ENCODE data around the gene PRKAG2.
"Not testable (repeated sequence)": the region's sequence is repeated elsewhere in the genome, so short reads cannot be mapped to it uniquely, and the experiment has no call there.

The PRKAG2 gene

DNA sequence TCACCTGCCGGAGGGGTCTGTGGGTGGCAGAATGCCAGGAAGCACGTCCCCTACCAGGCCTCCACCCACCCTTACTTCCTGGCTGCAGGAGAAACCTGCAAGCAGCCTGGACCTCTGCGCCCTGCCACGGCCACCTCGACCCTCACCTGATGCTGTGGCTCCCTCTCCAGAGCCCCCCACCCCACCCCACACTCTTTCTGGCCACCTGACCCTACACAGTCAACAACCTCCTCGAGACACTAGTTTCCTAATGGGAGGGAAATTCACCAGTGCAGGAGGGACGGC, 91.3 kb downstream of the PRKAG2 start:
- no peak for DNase-seq (ENCODE audit: low spot score)

DNA sequence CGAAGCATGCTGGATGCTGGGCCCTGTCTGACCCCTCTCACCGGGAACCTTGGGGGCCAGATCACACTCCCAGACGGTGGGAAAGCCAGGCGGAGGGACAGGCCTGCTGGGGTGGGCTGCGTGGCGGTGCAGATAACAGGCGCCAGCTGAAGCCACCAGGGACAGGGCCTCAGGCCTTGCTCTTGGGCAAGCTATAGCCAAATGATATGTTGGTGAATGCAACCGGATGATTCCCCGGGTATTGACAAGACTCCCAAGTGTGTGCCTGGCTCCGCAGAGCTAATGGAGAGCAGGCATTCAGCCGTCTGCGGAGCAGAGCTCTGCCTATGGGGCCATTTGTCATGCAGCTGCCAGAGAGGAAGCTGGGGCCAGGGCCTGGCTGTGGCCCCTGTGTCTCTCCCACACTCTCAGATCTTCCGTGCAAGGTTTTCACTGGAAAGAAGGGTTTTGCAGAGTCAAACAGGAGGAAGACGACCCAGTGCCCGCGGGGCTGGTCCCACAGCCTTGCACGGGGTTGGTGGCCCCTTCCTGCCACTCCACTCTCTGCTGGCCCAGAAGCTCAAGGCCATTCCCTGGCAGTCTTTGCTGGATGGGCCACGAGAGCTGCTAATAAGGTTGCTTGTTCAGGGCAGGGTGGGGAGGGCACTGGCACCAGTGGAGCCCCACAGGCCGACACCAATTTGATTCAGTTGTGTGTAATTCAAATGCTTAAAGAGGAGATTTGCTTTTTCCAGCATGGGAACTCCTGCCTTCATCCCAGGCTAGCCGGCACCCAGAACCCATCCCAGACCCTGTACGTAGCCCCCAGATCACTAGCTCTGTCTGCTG, 91.8 kb downstream of the PRKAG2 start:
- no peak for DNase-seq (ENCODE audit: low spot score)

DNA sequence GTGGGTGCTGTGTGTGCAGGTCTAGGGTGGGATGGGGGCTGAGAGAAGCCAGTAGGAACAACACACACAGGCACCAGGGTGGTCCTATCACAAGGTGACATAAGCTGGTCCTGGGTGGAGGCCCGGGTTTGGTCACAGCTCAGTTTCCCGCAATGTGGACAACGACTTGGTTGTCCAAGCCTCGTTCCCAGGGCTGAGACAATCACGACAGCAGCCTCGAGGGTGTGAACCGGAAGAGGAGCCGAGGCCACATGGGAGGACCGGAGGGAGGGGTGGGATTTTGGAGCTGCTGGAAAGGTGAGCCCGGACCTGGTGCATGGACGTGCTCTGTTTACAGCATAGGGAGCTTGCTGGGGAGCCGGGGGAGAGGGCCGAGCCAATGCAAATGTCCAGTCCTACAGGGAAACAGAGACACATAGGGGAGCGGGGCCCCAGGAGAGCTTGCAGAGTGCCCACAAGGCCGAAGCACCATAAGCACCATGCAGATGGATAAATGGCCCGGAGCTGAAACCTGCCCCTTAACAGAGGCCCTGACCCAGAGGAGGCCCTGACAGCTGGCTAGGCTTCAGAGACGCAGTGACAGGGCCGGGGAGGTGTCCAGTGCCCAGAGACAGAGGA, 92.8 kb downstream of the PRKAG2 start:
- DNase-seq (ENCODE audit: low spot score): no peak

DNA sequence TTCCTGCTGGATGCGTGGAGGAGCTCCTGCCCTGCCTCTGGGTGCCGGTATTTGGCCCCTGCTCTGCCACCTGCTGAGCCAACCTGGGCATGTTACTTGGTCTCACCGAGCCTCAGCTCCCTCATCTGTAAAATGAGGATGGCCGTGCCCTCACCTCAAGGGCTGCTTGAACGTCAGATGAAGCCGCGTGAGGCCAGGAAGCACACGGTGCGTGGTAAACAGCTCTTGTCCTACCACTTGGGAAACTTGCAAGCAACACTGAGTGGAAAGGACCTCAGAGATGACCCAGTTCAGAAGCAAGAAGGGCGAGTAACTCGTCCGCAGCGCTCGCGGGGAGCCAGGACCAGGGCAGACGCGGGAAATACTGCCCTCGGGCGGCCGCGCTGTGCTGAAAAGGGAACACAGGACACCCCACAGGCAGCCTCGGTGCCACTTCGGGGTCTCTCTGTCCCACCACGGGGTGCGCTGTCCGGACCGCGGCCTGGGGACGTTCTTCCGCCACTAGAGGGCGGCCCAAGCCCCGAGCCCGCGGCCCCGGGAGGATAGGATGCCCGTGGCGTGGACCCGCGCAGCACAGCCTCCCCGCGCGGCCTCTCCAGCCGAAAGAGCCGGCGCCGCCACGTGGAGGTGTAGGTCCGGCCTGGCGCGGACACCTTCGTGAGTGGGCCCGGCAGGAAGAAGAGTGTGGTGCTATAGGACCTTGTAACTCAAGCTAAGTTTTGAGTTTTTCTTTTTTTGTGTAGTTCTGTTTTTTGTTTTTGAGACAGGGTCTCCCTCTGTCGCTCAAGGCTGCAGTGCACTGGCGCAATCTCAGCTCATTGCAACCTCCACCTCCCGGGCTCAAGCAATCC, 94.1 kb downstream of the PRKAG2 start:
- peak; percentile 84 for DNase-seq (ENCODE audit: low spot score)

DNA sequence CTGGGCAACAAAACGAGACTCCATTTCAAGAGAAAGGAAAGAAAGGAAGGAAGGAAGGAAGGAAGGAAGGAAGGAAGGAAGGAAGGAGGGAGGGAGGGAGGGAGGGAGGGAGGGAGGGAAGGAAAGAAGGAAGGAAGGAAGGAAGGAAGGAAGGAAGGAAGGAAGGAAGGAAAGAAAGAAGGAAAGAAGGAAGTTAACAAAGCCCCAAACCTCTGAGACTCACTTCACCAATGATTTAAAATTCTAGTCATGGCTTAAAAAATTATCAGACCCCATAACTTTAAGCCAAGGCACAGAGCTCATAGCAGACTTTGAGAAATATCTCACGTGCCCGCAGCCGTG, 94.7 kb downstream of the PRKAG2 start:
- not testable (repeated sequence) for DNase-seq (ENCODE audit: low spot score)

DNA sequence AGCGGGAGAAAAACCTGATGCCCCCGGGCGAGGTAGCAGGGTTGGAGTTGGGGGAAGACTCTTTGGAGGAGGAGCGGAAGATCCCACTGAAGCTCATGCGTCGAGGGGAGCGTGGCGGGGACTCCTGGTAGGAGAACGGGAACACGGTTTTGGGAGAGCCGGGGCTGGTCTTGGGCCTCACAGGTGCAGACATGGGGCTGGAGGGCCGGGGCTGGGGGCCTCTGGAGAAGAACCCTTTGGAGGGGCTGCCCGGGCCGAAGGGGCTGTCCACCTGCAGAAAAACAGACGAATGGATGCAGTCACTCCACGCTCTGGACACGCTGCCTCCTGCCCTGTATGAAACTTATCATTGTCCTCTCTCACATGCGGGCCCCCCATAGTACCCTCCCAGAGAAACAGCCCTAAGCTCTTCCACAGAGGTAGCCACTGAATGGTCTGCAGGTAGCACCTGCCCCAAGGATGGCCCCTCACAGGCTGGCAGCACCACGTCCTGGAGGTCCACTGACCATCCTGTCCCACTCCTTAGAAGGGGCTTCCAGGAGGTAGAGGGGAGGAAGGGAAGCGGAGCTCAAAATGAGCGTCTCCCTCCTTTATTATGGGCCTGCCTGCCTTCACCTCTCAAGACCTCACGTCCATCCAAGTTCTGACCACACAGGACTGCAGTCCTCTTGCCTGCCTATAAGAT, 95.6 kb downstream of the PRKAG2 start:
- no peak for DNase-seq (ENCODE audit: low spot score)

DNA sequence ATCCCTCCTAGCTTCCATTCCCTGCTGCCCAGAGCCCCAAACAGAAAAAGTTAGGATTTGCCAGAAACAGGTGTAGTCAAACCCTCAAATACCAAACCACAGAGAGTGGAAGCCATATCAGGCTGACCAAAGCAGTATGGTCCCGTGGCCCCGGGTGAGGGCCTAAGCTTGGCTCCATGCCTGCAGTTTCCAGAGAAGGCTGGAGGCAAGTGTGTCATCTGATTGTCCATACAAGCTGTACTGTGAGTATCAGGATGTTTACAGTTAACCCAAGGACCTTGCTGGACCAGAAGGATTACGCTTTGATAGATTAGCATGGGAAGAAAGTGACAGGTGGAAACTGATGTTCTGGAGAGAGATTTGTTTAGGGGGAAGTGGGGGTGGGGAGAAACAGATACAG, 96.3 kb downstream of the PRKAG2 start:
- DNase-seq (ENCODE audit: low spot score): no peak

DNA sequence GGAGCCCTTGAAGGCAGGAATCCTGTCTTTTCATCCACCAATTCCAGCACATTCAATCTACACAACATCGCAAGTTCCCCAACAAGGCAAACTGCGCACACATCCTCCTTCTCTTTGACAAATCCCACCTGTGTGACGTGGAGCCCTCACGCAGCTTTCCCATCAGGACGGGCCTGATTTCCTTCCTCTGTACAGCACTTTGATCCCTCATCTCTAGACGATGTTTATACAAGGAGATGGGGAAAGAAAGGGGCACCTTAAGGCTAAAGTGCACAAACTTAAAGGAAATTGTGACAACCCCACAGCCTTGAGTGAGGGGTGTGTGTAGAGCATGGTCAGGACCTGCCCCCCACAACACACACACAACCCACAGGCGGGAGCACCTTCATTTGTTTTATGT, 97.2 kb downstream of the PRKAG2 start:
- no peak for DNase-seq (ENCODE audit: low spot score)

DNA sequence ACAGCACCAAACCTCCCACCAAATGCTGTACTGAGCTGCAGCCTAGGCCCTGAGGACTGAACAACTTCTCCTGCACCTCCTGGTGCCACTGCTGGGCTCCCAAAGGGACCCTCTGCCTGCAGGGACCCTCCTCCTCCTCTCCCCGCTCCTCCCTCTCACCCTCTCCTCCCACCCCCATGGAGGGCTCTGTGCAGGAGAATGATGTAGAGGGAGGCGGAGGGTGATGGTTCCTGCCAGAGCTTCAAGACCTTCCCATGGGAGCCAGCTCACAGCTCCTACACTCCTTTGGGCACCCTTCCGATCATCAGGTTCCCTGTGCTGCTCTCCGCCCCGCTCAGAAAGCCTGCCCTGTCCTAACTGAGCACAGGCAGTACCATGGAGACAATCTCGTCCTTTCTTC, 97.7 kb downstream of the PRKAG2 start:
- DNase-seq (ENCODE audit: low spot score): no peak

DNA sequence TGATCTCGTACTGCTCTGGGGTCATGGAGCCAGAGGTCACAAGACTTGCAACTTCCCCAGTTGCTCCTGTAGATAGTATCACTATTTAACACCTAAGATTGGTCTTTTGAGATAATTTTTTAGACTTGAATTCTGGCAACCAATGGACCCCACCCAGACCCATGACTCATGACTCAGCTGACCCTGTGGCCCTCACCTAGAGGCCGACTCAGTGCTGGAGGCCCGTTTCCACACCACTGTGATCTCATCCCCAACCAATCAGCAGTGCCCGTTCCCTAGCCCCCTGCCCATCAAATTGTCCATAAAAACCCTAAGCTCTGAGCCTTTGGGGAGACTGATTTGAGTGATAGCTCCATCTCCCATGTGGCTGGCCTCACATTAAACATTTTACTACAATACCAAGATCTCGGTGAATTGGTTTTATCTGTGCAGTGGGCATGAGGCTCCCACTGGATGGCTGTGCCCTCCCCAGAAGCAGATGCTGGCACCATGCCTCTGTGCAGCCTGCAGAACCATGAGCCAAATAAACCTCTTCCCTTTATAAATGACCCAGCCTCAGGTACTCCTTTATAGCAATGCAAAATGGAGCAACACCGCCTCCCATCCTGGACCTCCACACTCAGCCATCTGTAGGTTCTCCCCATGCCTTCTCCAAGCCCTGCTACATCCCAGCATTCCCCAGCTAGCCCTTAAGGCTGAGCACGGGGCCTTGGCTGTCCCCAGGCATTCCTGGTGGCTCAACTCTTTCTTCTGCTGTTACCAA, 98.8 kb downstream of the PRKAG2 start:
- DNase-seq (ENCODE audit: low spot score): no peak

DNA sequence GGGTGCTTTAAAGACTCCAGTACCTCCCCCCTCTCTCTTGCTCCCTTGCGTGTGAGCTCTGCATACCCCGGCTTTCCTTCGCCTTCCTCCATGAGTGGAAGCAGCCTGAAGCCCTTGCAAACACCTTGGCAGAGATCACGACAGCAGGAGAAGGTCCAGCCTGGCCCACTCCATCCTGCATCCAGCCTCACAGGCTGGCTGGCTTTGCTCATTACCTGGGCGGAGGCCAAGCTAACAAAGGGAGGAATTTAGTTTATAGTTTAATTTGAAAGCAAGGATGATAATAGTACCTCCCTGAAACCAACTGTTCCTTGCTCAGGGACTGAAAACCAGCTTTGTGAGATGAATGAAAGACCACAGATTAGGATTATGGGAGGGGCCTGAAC, 99.4 kb downstream of the PRKAG2 start:
- DNase-seq (ENCODE audit: low spot score): no peak

DNA sequence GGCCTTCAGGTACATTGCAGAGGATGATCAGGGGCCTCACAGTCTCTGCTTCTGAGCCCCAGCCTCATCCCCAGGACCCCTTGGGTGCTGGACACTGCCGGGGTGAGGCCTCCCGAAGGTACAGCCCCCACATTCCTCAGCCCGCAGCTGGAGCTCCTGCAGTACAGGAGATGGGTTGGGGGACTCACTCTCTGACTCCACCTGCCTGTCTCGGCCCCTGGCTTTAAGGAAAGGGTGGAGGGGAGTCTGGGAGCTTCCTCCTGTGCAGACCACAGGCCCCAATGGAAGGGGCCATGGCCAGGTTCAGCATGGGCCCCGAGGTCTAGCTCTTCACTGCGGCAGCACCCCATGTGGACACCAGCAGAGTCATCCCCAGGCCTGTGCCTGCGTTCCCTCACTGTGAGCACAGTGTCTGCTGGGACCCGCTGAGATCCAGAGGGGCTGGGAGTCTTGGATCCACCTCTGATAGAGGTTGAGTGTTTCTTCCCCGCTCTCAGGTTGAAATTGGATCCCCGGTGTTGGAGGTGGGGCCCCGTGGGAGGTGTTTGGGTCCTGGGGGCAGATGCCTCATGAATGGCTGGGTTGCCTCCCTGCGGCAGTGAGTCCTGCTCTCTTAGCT, 99.9 kb downstream of the PRKAG2 start:
- DNase-seq (ENCODE audit: low spot score): no peak

DNA sequence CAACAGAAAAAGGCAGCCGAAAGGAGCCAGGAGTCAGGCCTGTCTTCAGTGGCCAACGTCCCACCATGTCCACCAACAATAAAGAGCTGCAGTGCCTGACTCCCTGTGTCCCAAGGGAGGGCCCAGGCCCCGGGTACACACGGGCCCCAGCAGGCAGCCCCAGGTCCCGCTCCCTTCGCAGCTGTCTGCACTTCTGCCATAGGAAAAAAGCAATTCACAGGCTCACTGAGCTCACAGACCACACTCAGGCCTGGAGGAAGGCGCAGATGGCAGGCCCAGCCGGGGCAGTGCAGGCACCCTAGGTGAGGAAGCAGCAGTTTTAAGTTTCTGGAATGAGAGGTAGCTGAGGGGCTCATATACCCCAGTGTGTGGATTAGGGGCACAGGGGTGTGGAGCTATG, 100.5 kb downstream of the PRKAG2 start:
- DNase-seq (ENCODE audit: low spot score): no peak

DNA sequence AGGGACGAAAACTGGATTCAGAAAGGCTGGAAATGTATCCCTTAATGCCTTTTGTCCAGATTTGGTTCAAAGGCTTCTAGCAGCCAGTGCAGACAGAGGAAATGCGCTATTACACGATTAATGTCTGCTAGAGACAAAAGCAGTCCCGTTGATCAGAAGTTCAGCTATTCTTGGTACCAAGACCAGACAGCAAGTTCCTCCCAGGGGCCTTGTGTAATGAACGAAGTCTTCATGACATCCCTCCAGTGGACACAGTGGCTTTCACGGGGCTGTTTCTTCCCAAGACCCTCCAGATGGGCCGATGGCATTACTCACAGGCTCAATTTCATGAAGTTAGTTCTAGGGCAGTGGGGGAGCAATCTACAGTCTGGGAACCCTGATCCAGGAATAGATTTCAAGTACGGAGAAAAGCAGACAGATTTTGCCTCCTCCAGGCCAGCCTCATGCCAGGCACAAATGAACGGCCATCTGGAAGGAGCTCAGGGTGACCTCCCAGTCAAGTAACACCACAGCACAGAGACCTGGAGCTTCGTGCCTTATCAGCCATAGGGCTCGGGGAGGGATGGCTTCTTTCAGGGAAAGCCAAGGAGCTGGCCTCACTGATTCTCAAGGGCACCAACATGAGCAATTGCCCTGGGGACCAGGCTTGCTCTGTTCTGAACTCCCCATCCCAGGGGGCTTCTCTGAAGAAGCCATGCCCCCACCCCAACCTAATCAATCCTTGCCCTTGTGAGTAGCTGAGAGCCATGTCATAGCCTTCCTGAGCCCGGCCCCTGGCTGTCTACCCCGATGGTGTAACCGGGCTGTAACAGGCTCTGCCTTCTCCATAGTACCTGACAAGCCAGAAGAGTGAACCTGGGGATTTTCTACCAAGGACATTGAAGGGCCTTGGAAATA, 101.1 kb downstream of the PRKAG2 start:
- DNase-seq (ENCODE audit: low spot score): no peak

DNA sequence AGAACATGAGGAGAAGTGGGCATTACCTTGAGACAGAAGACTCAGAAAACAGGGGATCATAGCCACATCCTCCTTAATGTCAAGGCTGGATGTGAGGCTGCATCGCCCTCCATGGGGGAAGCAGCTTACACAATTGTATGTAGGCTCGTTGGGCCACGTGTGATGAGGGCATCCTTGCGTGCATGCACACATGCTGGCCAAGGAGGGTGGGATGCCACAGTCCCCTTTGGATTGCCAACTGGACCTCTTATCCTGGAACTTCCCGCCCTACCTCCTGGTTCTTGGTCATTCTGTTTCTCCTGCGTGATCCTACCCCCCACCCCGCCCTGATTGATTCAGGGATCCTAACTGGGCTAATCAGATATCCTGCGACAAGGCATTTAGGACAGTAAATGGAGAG, 102.0 kb downstream of the PRKAG2 start:
- no peak for DNase-seq (ENCODE audit: low spot score)

DNA sequence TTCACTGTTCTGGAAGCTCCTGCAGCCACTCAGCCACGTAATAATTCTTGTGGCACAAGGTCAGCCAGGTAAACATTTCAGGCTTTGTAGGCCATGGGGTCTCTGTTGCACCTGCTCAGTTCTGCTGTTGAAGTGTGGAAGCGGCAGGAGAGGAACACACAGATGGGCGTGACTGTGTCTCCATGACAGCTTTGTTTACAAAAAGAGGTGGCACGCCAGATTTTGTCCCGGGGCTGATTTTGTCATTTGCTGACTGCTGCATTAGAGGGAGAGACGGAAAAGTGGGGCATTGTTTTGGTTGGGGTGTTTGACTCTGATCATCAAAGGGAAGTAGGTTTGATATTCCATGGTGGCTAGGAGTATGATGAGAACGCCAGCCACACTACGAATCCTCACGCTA, 103.1 kb downstream of the PRKAG2 start:
- no peak for DNase-seq (ENCODE audit: low spot score)

DNA sequence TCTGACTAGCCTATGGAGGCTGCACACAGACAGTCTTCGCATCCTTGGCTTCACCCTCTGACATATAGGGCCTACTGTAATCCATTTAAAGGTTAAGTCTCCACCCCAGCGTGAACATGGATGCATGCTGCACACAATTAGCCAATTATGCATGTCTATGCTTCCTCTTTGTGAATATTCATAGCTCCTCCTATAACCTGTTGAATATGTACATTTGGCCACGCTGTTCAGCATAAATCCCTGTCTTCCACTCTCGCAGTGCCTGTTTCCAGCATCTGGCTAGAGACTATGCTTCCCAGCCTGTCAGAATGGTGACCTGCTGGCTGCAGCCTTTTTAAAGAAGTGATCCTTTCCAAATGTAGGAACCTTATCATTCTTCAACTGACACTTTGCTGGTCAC, 106.7 kb downstream of the PRKAG2 start:
- no peak for DNase-seq (ENCODE audit: low spot score)

DNA sequence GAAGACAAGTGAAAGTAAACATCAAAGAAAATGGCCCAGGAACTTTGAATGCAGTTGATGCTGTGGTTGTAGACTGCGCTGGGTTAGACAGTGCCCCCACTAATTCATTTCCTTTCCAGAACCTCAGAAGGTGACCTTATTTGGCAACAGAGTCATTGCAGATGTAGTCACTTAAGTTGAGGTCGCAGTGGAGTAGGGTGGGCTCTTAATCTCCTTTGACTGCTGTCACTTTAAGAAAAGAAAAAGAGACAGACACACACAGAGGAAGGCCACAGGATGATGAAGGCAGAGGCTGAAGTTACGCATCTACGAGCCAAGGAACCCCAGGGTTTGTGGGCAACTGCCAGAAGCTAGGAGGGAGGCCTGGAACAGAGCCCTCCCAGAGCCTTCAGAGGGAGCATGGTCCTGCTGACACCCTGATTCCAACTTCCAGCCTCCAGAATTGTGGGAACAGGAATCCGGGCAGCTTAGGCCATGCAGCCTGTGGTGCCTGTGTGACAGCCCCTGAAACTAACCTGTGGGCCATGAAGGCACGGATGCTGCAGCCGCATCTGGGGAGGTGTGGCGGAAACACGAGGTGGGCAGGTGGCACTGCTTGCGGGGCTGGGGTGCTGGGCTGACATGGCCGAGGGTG, 107.6 kb downstream of the PRKAG2 start:
- DNase-seq (ENCODE audit: low spot score): no peak

DNA sequence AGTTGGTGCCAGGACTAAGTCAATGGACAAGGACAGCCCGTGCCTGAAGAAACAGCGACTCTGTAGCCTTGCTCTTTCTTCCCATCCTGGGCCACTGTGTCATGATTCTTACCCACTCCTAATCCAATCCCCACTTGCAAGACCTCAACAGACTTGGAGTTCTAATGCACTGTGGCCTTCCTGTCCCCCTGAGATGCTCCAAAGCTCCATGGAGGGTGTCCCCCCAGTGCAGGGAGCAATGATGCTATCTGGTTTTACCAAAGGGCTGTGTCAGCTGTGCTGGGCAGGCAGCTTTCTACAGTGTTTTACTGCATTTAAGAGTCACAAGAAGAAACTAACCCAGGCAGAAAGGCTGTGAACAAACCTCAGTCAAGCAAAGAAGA, 108.1 kb downstream of the PRKAG2 start:
- no peak for DNase-seq (ENCODE audit: low spot score)

DNA sequence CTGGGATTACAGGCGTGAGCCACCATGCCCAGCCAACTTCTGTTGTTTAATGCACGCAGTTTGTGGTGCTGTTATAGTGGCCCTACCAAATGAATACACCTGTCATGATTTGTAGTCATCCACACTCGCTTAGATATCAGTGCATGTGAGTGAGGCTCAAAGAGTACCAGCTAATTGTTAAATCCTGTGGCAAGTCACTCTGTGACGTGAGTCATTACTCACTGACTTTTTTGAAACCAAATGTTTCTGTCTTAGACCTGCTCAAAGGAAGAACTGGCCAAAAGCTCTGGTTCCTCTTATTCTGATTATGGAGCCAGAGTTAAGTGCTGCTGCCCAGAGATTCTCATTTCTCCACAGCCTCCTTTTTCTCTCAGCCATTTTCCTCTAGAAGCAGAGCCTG, 109.4 kb downstream of the PRKAG2 start:
- DNase-seq (ENCODE audit: low spot score): no peak
